HG03103 (cell line): ENCODE results near the gene PIEZO2.
"Not testable (repeated sequence)": the region's sequence is repeated elsewhere in the genome, so short reads cannot be mapped to it uniquely, and the experiment has no call there.

Experiments
- ATAC-seq: cut with Tn5 transposase; IDR thresholded peaks from one replicate; pipeline ENCODE4 v1.9.1; 2021; ENCODE audit warnings: low read depth; ENCODE audit not compliant: unreplicated experiment

PIEZO2 gene

DNA sequence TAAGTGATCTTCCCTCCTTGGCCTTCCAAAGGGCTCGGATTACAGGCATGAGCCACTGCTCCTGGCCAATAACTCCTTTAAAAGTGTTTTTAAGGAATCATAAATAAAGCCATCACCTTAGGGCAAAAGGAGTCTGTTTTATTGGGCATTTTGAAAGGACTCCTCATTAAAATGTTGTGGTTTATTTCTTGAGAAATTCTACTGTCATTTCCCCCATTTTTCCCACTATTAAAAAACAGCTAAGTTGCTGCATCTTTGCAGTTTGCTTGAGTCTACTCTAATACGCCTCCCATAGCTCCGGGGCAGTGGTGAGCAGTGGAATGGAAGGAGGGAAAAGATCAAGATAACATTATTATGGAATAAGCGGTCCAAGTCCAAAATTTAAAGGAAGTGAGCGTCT lies 293.2 kb downstream of the PIEZO2 start:
- ATAC-seq, result no peak

DNA sequence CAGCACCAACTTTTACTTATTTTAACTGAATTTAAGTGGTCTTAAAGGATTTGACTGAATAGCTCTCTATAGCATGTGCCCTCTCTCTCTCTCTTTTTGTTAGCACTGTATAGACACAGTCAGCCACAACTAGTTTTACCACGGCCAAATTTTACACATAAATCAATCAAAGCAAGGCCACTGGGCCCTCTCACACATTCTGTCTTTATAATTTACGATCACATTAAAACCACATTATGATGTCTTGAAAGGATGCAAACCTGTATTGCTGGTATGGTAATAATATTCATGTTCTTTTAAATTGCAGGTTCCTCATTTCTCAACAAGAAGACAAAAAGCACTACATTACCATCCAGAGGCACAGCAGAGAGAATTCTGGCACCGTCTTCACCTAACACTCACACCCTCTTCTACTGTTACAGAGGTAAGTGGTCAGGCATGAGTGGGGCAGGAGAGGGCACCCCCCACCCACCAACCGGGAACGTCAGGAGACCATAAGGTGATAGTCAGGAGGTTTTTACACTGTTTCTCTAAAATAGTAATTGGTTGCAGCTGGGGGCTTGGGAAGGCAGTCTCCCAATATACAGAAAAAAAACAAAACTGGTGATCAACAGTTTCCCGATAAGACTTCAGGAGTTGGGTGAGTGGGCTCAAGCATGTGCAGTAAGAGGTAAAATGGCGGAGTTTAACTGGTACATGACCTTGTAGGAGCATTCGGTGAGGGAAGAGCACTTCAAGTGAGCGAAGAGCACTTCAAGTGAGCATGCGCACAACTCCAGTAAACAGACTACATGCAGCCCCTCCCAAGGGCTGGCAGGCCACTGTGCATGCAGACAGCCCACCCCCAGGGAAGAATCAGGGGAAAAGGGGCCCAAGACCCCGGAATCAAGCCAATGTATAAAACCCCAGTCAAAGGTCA lies 296.7 kb downstream of the PIEZO2 start:
- ATAC-seq, result no peak

DNA sequence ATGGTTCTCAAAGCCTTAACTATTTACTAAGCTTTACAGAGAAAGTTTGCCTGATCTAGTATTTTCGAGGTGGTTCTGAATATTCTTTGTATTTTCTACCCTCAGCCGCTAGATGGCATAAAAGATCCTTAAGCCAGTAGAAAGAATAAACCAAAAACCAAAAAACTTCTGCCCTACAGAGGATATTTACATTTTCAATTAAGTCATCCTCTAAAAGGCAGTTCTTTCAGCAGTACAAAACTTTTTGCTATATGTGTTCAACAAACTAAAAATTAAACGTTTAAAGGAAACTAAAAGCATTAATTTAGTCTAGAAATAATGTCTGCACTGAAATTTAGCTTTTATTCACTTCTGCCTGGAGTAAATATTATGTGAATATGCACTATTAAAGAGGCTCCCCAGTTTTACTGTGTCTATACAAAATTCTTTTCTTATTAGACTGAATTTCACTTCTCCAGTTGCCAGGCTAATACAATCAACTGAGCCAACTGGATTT lies 297.5 kb downstream of the PIEZO2 start:
- no peak for ATAC-seq

DNA sequence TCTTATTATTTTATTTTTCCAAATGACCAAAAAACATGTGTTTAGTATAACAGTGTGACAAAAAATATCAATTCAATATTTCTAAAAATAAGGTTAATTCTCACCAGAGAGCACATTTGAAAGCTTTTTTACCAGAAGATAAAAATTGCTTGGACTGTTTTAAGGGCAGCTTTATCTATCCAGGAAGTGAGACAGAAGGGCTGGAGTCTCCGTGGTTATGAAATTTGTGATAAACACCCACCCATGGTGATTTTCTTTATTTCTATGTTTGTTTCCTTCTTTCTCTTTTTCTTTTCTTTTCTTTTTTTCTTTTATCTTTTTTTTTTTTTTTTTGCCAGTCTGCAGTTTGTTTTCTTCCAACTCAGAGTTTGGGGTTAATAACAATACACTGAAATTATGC lies 298.5 kb downstream of the PIEZO2 start:
- ATAC-seq, result no peak

DNA sequence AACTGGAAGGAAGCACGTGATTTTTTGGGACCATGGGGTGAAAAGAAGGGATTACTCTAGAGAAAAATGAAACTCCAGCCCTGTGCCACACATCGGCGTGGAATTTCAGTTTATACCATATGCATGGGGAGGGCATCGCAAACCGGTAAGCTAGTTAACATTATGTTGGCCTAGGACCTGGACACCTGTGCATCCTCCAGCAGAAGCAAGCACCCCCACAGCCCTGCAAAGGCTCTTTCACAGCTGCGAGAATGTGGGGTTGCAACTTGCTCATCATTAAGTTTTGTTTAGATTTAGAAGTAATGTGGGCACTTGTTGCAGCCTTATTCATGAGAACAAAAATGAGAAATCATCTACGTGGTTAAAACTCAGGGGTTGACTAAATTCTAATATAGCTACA lies 299.2 kb downstream of the PIEZO2 start:
- no peak for ATAC-seq

DNA sequence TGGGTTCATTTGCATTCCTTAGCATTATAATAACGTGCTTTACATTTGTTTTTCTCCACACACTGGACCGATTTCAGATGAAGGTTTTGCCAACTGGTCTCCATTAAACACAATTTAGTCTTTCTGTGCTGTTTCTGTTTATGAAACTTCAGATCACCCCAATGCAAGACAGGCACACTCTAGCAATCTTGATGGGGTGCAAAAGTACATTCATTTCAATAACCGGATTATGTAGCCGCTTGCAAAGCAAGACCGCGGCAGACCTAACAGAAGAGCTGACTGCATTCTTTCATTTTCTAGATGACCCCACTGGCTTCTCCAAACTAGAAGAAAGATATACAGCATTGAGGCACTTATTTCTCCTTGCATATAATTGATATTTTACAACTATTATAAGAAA lies 301.5 kb downstream of the PIEZO2 start:
- no peak for ATAC-seq

DNA sequence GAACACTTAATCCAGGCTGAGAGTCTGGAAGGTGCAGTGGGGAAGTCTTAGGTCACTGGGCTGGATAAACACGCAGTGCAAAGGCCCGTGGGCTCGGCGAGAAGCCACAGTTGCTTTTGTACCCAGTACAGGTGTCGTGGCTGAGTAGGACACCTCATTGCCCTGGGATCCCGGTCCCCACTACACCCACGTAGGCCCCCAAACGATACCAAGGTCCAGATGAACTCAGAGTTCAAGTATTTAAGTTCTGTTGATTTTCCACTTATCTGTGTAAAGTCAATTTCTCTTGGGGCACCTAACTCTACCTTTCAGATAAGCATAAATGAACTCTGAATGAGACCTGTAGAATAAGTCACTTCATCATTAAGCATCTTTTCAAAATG lies 302.0 kb downstream of the PIEZO2 start:
- no peak for ATAC-seq

DNA sequence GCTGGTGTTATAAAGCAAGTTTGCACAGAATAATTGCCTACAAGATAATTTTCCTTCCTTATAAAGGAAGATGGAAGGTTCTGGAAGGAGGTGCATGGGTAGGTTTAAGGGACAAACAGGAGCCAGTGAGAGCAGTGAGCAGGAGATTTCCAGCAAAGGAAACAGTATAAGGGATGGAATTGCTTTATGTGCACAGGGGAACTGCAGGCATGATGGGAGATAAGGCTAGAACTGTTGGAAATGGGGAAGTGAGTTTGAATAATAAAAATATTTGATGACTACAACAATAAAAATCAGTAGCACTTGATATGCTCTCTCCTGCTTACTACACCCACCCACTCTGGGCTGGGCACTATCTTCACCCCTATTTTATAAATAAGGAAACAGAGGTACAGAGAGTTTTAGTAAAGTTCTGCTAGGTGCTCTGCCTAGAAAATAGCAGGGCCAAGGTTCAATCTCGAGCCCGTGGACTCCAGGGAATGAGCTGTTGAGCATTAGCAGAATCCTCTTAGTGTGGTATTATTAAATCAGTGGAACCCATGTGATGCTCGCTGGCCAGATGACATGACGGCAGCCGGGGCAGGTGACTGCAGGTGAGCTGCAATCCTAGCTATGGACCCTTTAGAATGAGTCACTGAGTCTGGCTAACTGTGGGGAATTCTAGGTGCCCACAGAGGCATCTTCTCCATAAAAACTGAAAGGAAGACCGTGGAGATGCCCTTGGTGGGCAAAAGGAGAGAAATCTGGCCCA lies 302.5 kb downstream of the PIEZO2 start:
- no peak for ATAC-seq

DNA sequence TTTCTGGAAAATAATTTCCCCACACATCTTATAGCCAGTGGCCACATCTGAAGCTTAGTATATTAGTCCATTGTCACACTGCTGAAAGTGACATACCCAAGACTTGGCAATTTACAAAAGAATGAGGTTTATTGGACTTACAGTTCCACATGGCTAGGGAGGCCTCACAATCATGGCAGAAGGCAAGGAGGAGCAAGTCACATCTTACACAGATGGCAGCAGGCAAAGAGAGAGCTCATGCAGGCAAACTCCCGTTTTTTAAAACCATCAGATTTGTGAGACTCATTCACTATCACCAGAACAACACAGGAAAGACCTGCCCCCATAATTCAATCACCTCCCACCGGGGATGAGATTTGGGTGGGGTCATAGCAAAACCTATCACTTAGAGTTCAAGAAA lies 303.3 kb downstream of the PIEZO2 start:
- ATAC-seq, result not testable (repeated sequence)

DNA sequence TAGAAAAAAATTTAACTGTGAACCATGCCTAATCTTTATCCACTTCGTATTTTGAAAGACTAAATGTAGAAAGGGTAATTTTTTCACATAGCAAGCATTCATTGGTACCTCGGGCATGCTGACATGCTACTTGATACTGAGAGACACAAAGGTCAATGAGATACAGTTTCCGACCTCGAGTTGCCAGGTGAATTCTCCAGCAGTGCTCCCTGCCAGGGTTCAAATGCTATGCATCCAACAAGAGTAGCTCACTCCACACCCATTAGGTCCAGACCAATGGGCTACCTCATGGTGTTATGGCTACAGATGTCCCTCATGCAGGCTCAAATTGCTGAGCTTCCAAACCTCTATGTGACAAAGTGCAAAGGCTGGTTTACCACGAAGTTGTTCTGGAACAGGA lies 305.8 kb downstream of the PIEZO2 start:
- no peak for ATAC-seq

DNA sequence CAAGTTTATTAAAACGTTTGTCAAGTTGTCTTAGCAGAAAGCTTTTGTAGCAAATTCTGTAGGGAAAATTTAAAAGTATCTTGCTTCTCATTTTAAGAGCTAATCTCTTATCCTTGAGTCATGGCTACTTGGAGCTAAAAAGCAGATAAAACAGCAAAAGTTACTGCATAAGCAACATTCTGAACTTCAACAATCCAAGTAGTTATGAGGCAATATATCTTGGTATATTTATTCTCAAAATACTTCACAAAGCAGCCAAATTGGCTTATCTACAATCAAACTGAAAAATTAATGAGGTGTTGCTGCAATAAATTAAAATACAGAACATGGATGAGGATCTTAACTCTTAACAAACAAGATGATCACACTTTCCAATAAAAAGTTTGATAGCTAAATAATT lies 306.5 kb downstream of the PIEZO2 start:
- no peak for ATAC-seq

DNA sequence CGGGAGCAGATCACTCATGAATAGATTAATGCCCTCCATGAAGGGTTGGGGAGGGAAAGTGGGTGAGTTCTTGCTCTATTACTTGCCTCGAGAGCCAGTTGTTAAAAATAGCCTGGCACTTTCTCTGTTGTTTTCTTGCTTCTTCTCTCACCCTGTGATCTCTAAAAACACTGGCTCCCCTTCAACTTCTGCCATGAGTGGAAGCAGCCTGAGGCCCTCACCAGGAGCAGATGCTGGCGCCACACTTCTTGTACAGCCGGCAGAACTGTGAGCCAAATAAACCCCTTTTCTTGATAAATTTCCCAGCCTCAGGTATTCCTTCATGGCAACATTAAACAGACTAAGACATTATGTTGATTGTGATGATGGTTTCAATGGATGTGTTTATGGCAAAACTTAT lies 307.0 kb downstream of the PIEZO2 start:
- no peak for ATAC-seq

DNA sequence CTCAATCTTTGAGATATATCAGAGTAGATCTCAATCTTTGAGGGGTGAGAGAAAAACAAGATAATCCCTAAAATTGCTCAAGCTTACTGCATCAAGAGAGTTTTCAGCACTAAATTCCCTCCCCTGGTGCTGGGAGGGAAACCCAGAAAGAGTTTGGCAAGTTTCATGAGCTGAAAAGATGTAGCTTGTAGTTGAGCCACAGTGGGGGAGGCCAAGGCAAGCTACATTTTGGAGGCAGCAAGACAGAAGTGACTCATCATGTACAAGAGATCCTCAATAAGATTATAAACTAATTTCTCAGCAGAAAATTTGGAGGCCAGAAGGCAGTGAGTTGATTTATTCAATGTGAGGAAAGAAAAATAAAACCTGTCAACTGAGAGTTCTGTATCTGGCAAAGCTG lies 308.2 kb downstream of the PIEZO2 start:
- no peak for ATAC-seq

DNA sequence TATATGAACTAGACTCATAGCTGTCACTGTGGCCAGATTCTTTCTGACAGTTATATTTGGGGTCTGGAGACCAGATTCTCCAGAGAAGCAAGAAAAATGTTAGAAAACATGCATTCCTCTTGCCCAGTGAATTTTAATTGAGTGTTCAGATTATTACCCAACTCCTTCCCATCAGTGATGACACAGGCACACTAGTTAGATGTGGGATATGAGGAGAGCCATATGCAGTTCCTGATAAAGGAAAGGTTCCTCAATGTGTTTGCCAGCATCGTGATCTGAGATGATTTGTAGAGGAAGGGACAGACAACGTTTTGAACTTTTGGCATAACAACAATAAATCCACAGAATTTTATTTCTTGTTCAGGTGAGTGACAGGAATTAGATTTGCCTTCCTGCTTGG lies 308.6 kb downstream of the PIEZO2 start:
- no peak for ATAC-seq

DNA sequence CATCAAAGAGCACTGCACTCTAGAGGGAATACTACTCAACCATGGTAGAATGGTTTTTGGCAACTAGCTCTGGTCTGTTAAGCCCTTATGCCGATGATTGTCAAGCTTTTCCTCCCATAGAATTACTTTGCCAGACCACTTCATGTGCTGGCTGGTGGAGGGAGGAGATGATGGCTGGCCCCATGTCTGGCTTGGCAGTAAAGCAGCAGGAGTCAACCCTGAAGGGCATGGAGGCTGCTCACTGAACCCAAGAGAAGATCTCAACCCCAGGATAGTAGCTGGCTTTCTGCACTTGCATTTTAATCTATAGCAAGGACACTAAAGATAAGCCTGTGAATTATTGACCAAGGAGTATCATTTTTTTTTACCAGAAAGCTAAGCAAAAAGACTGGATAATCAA lies 309.9 kb downstream of the PIEZO2 start:
- ATAC-seq, result no peak

DNA sequence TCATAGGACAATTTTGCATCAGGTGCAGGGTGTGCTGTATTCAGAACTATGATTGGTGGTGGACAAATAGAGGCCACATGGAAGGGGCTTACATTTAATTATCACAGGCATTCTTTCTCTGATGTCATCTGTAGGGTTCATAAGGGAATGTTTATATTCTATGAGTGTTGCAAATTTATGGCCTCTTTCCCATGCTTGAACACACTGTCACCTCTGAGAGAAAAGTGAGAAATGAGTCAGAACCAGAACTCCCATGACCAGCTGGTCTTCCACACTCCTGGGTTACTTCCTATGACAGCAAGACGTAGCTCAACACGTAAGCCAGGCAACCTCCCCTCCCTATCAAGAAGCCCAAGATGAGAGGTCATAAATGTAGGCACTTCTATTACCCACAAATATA lies 310.8 kb downstream of the PIEZO2 start:
- no peak for ATAC-seq

DNA sequence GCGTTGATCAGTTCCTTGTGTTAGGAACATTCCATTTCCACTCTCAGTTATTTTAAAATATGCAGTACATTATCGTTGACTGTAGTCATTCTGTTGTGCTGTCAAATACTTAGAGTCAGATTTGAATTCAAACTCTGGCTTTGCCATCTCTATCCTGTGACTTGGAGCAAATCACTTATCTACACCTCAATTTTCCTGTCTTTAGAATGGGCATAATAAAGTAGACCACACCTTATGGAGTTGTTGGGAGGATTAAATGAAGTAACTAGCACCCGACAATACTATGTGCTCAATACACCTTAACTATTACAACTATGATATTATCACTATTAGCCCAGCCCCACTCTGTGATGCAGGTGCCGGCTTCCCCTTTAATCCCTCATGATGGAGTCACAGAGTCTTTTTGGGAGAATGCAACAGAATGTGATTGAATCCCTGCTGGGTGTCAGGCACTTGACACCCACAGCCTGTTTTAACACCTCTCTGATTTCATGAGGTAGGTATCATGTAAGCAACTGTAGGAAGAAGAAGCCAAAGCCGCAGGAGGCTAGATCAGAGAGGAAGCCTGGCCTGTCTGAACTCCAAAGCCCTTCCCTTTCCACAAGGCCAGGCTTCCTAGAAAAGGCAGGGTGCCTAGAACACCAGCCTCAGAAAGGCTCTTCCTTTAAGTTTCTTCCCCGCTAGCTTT lies 315.1 kb downstream of the PIEZO2 start:
- no peak for ATAC-seq

DNA sequence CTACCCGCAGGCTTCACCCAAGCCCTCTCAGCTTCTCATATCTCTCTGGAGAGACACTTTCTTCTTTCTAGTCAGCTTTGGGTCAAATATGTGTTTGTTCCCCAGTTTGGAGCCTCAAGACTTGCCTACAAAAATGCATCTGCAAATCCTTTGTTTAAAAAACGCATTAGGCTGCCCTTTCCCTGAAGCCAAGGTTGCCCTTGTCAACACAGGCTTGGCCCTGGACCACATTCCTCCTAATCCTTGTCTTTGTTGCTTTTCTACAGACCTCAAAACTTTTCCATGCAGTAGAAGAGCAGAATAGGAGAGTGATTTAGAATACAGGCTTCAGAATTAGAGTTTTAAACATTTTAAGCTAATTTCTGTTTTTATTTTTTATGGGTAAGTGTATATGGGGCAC lies 315.7 kb downstream of the PIEZO2 start:
- ATAC-seq, result no peak

DNA sequence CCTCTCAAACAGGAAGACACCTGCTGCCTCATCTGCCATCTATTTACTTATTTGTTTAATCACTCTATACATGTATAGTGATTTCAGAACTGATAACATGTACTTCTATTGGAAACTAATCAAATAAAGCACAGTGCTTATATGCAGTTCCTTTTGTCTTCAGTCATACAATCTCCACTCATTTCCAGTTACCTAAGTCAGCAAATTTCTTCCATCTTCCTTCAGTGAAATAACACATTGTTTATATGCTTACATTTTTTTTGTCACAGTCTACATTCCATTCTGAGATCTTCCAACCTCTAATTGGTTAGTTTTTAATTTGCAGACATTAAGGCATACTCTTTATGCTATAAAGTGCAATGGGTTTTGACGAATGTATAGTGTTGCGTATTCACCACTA lies 323.0 kb downstream of the PIEZO2 start:
- ATAC-seq, result no peak

DNA sequence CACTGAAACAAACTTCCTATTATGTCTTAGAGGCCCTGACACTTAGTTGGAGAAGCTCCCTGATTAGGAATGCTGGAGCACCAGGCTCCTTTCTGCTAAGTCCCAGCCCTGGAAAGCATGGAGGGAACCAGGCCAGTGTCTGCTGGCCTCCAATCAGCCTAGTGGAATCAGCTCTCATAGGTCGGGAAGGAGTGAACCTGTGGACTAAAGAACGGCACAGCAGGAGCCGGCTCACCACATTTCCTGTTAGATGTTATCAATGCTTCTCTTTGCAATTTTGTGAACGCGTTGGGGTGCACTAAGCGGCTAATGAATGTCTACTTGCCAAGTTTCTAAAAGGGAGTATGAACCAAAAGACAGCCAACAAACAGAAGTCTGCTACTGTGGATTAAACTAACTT lies 326.9 kb downstream of the PIEZO2 start:
- ATAC-seq, result no peak

DNA sequence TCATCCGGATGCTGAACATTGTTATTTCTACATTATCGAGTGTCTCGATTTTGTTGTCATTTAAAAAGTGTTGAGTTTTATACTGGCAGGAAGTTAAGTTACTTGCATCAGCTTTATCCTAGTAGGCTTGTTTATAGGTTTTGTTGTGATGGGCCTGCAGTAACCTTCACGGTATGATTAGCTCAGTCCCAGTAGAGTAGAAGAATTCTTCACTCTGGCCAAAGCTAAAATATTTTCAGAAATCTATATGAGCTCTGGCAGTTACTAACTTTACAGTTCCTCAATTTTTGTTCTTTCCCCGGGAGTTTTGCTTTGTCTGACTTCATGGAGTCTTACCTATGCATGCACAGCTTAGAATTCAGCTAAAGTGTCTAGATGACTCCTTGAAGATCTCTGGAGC lies 328.7 kb downstream of the PIEZO2 start:
- ATAC-seq, result no peak
